ENCODE results near the gene INPP5D. TPM values are rescaled to one million over a fixed set of nuclear protein-coding genes. Genes with fewer than 3 reads are reported as not detected.

INPP5D gene
- total RNA-seq, 1 donor from 2014 or later, result 3.7 TPM

DNA sequence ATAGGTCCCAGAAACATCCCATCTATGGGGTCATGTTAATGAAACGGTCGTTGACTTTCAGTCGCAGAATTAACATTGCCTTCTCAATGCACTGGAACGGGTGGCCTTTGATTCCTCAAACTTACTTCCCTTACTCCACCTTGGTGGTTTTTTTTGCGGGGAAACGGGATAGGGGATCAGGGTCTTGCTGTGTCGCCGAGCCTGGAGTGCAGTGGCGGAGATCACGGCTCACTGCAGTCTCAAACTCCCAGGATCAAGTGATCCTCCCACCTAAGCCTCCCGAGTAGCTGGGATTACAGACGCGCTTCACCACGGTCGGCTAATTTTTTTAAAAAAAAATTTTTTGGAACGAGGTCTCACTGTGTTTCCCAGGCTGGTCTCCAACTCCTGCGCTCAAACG, 192.1 kb downstream of the INPP5D start:
- Histone ChIP-seq H3K27me3 (ENCODE audit: control insufficient read depth, insufficient read depth, low read length) (no peaks in the 10 kb centered on the region), H3K36me3 (ENCODE audit: control insufficient read depth, insufficient read depth, low read length) (no peaks in the 10 kb centered on the region), H3K4me3 (ENCODE audit: low read depth, low read length) (peak overlapping the region; percentile 74)
- TF ChIP-seq, protein P1, sequence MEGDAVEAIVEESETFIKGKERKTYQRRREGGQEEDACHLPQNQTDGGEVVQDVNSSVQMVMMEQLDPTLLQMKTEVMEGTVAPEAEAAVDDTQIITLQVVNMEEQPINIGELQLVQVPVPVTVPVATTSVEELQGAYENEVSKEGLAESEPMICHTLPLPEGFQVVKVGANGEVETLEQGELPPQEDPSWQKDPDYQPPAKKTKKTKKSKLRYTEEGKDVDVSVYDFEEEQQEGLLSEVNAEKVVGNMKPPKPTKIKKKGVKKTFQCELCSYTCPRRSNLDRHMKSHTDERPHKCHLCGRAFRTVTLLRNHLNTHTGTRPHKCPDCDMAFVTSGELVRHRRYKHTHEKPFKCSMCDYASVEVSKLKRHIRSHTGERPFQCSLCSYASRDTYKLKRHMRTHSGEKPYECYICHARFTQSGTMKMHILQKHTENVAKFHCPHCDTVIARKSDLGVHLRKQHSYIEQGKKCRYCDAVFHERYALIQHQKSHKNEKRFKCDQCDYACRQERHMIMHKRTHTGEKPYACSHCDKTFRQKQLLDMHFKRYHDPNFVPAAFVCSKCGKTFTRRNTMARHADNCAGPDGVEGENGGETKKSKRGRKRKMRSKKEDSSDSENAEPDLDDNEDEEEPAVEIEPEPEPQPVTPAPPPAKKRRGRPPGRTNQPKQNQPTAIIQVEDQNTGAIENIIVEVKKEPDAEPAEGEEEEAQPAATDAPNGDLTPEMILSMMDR (IDR thresholded peaks at IDR 0.05; ENCODE audit: insufficient read depth, low read length, poor library complexity, severe bottlenecking), result no peak
- no peak for DNase-seq (ENCODE audit: low read depth)

DNA sequence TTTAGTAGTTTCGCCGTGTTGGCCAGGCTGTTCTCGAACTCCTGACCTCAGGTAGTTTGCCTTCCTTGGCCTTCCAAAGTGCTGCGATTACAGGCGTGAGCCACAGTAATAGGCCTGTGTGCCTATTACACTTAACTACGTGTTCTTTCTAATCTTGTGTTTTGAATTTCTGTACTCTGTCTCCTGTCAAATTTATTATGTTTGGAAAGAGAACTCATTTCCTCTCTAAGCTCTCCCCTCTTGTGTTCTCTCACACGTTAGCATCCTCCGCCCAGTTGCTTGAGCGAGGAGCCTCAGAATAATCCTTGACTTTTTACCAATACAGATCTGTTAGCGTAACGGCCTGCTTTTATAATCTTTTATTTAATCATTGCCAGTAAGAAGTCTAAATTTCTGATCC, 195.0 kb downstream of the INPP5D start:
- DNase-seq (ENCODE audit: low read depth), result no peak
- TF ChIP-seq, protein P1 (IDR thresholded peaks at IDR 0.05; ENCODE audit: insufficient read depth, low read length, poor library complexity, severe bottlenecking), result no peak
- H3K36me3 ChIP-seq (ENCODE audit: control insufficient read depth, insufficient read depth, low read length), result no peaks in the 10 kb centered on the region
- no peak overlapping the region for H3K4me3 ChIP-seq (ENCODE audit: low read depth, low read length)
- no peaks in the 10 kb centered on the region for H3K27me3 ChIP-seq (ENCODE audit: control insufficient read depth, insufficient read depth, low read length)

DNA sequence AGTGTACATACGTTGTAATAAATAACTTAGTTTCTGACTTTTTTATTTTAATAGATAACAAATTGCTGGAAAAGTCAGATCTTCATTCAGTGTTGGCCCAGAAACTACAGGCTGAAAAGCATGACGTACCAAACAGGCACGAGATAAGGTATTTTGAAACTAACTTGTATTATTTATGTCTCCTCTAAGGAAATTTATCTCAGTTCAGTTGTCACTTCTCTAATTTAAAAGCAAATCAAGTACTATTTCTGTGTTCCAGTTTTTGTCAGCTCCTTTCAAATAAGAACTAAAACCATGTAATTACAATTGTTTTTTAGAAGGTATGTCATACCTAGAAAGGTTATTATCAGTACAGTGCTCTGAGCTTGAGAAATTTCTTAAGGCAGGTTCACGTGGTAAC, 195.9 kb downstream of the INPP5D start:
- no peak overlapping the region for H3K4me3 ChIP-seq (ENCODE audit: low read depth, low read length)
- no peak for DNase-seq (ENCODE audit: low read depth)
- no peaks in the 10 kb centered on the region for H3K36me3 ChIP-seq (ENCODE audit: control insufficient read depth, insufficient read depth, low read length)
- TF ChIP-seq, protein P1 (IDR thresholded peaks at IDR 0.05; ENCODE audit: insufficient read depth, low read length, poor library complexity, severe bottlenecking), result no peak
- H3K27me3 ChIP-seq (ENCODE audit: control insufficient read depth, insufficient read depth, low read length), result no peaks in the 10 kb centered on the region

Other genes starting within 250 kb of the INPP5D start
- 2.5 and 3.4 TPM in 2 replicates for gene SNORC, start 190.1 kb upstream of the INPP5D start, total RNA-seq
- gene NGEF, start 47.1 kb upstream of the INPP5D start, total RNA-seq, result 2.5 and 3.6 TPM in 2 replicates
- not detected in 2 replicates for gene NEU2, start 27.7 kb upstream of the INPP5D start, total RNA-seq
- 25.2 and 54.1 TPM in 2 replicates for gene ATG16L1, start 191.3 kb downstream of the INPP5D start, total RNA-seq
- not detected in 2 replicates for gene SAG, start 247.5 kb downstream of the INPP5D start, total RNA-seq